ENCODE data around the gene RPAIN.

The RPAIN gene, protein sequence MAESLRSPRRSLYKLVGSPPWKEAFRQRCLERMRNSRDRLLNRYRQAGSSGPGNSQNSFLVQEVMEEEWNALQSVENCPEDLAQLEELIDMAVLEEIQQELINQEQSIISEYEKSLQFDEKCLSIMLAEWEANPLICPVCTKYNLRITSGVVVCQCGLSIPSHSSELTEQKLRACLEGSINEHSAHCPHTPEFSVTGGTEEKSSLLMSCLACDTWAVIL

DNA sequence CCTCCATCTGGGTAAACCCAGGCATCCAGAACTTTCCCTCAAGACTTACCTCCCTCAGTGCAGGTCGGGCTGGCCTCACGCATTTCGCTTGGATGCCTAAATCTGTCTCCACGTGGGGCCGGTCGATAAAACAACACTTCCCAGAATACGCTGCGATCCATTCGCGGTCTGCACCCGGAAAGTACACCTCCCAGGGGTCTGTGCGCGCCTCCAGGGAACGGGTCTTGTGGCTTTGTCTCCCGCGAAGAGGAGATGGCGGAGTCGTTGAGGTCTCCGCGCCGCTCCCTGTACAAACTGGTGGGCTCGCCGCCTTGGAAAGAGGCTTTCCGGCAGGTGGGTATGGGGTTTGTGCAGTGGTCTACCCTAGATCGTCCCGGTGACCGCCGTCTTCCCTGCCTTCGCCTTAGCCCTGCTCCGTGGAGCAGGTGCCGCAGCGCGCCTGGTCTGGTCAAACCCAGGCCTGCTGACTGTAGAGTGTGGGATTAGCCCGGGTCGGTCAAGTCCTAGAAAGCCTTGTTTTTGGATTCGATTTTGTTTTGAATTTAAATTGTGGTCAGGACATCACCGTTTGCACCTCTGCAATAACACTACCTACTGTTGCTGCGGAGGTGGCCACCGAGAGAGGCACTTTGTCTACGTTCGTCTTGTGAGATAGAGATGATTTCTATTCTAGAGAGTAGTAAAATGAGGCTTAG is at the start of gene RPAIN:
Gene RPAIN, plus strand, starts transcription at position 224 of the 695 bp plus-strand sequence. Its CDS starts 29 bp downstream, at position 253.
- DNase-seq (ENCODE audit: low spot score) = peak; percentile 26

- no peak for DNase-seq (ENCODE audit: low spot score)
These were observed 49.6 kb upstream of the RPAIN start for GRCh38 chr17:5370411-5370810.

GRCh38 chr17:5373112-5373511 is 46.9 kb upstream of the RPAIN start:
- DNase-seq (ENCODE audit: low spot score) = no peak

GRCh38 chr17:5378566-5379207 is 41.3 kb upstream of the RPAIN start:
- DNase-seq (ENCODE audit: low spot score) = no peak

GRCh38 chr17:5379351-5380107 is 40.5 kb upstream of the RPAIN start:
- no peak for DNase-seq (ENCODE audit: low spot score)

- DNase-seq (ENCODE audit: low spot score) = no peak
These were observed 39.4 kb upstream of the RPAIN start for GRCh38 chr17:5380491-5381135.

DNA sequence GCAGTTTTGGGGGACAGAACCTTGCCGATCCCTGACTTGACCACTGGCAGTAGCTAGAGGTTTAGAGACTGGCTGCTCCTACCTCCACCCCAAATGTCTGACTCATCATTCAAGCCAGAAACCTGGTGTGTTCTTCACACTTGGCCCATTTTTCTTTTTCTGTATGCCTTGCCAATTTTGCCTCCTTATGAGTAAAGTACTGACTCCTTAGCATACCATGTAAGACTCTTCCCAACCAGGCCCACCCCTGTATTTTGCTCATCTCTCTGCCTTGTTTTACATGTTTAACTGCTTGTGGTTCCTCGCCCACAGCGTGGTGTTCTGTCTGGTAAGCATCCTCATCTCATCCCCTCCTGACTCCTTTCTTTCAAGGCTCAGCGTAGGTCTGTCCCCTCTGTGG is 38.4 kb upstream of the RPAIN start:
- no peak for DNase-seq (ENCODE audit: low spot score)

- no peak for DNase-seq (ENCODE audit: low spot score)
These were observed 28.3 kb upstream of the RPAIN start for GRCh38 chr17:5391678-5392077.

GRCh38 chr17:5396612-5397011 is 23.4 kb upstream of the RPAIN start:
- DNase-seq (ENCODE audit: low spot score) = no peak

DNA sequence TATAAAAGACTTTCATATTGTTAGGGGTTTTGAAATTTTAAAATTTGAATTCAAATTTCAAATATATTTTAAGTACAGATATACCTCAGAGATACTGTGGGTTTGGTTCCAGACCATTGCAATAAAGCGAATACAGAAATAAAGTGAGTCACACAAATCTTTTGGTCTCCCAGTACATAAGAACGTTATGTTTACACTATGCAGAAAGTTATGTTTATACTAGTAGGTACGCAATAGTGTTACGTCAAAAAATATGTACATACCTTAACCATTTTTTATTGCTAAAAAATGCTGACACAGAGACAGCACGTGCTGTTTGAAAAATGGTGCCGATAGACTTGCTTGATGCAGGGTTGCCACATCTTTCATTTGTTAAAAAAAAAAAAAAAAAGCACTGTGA is 20.2 kb upstream of the RPAIN start:
- no peak for DNase-seq (ENCODE audit: low spot score)

GRCh38 chr17:5405400-5405799 is 14.6 kb upstream of the RPAIN start:
- no peak for DNase-seq (ENCODE audit: low spot score)

GRCh38 chr17:5408186-5408585 is 11.8 kb upstream of the RPAIN start:
- DNase-seq (ENCODE audit: low spot score) = peak; percentile 61

DNA sequence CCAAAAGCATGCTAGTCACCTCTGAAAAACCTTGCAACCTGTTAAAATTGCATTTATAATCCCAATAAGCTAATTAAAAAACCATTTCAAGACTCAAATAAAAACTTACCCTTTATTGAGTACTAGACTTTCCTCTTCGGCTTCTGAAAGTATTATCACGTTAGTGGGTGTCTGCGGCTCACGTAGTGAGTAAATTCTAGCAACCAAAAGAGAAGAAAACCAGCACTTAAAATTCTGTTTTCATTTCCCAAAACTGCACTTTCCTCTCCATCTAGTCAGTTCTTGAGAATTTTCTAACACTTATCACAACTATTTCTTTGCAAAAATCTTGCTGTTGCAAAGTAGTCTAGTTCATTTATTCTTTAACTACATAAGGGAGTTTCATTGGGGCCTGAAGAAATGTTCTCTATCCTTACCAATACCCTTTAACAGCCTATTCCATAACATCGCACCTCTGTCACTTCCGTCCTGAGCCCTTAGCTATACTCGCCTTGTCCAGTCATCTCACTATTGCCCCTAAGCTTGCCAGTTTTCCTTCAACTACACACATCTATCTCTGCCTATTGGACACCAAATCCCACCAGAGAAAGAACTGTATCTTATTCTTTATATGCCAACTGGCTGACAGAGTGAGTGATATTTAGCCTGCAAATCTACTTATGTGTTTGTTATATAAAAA is 9.2 kb upstream of the RPAIN start:
- no peak for DNase-seq (ENCODE audit: low spot score)

DNA sequence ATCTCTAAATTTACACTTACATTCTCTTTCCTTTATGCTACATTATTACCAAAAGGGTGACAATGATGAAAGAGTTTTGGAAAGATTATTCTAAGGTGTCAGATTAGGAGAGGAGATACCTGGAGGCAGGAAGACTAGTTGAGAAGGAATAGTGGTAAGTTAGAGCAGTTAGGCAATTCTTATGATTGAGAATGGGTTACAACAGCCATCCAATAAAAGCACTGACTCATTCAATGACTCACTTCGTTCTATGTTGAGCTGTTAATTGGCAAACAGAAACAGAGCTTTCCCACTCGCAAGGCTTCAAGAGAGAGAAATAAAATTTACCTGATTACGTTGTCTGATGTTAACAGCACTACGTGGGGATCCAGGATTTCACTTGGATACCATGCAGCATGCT is 6.3 kb upstream of the RPAIN start:
- peak; percentile 63 for DNase-seq (ENCODE audit: low spot score)

GRCh38 chr17:5416901-5417300 is 3.1 kb upstream of the RPAIN start:
- peak; percentile 57 for DNase-seq (ENCODE audit: low spot score)

DNA sequence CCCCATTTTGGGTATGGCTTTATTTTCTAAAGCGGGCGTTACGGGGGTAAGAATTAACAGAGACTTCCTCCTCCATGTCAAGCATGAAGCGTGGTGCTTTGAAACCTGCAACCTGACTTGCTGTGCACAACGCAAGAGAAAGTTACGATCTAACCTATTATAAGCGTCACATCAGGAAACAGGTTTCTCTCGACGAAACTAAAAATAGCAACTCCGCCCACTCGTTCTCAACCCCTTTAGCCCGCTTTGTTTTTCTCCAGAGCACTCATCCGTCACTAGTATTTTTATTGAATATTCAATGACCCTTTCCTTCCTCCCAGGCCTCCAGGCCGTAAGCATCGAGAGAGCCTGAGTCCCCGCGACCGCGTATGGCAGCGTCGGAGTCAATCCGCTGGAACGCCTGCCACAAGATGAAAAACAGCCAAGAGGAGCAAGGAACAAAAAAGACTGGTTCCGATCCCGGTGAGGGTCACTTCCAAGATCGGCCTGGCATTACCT is 1.1 kb upstream of the RPAIN start:
- peak; percentile 50 for DNase-seq (ENCODE audit: low spot score)

DNA sequence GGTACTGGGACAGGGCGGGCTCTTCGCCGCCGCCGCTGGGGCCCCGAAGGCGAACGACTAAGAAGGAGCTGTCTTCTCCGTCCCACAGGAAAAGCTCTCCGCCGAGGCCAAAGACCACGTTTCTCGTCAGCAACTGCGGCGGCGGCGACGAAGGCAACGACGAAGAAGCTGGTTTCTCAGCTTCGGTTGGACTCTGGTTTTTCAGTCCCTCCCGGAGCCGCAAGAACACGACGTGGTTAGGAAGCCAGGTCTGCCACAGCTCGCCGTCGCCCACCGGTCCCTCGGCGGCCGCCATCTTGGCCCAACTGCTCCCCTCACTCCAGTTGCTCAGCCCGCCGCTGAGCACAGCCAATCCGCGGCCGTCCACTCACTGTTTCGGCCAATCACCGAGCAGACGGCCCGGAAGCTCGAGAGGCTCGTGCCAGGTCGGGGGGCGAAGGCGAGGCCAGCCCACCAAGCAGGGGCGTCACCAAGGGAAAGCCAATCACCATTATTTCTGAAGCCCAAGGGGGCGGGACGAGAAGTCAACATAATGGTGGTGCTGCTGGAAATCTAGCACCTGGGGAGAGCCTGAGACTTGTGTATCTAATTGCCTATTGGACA is 525 bp upstream of the RPAIN start, which contains the start of gene NUP88:
Gene NUP88, minus strand, starts transcription at position 307 of the 603 bp plus-strand sequence. Its CDS starts 12 bp downstream, at position 295.
- peak; percentile 92 for DNase-seq (ENCODE audit: low spot score)

- DNase-seq (ENCODE audit: low spot score) = peak; percentile 32
These were observed 2.5 kb downstream of the RPAIN start for GRCh38 chr17:5422505-5422904.

- DNase-seq (ENCODE audit: low spot score) = no peak
These were observed 4.9 kb downstream of the RPAIN start for GRCh38 chr17:5424909-5425308.

- DNase-seq (ENCODE audit: low spot score) = no peak
These were observed 5.8 kb downstream of the RPAIN start for GRCh38 chr17:5425826-5426225.
